ENCODE results near the gene HSPA4.
"Not testable (repeated sequence)": the region's sequence is repeated elsewhere in the genome, so short reads cannot be mapped to it uniquely, and the experiment has no call there.

Gene HSPA4

GRCh38 chr5:133051542-133052316 lies at the start of gene HSPA4:
Gene HSPA4 (plus strand): TSS chr5:133052013. CDS start chr5:133052251, 238 bp downstream.
- Histone ChIP-seq H3K27me3 (replicated peaks) (no peaks in the 10 kb centered on the region), H3K27ac (peak within 1 kb of the TSS; percentile 94), H3K36me3 (replicated peaks) (no peaks in the 10 kb centered on the region), H3K4me3 (ENCODE audit: low read depth, low read length) (peak within 1 kb of the TSS; percentile 99)
- TF ChIP-seq CTCF (IDR thresholded peaks at IDR 0.05; ENCODE audit: low read depth, low read length, missing control alignments): peak; percentile 7
- in situ Hi-C loops (cut with HindIII; ENCODE audit: low pct_ligation_motif_present, low sequenced_read_pairs): no loop called here
- peak; percentile 98 for DNase-seq

GRCh38 chr5:133006653-133007052 lies 45.2 kb upstream of the HSPA4 start:
- no peak for DNase-seq
- in situ Hi-C loops (cut with HindIII; ENCODE audit: low pct_ligation_motif_present, low sequenced_read_pairs): no loop called here
- Histone ChIP-seq H3K36me3 (replicated peaks) (peaks cover 7% of the 10 kb centered on the region), H3K4me3 (ENCODE audit: low read depth, low read length) (no peak overlapping the region), H3K27me3 (replicated peaks) (no peaks in the 10 kb centered on the region), H3K27ac (no peak overlapping the region)
- no peak for TF ChIP-seq CTCF (IDR thresholded peaks at IDR 0.05; ENCODE audit: low read depth, low read length, missing control alignments)

- H3K36me3 ChIP-seq (replicated peaks); in situ Hi-C loops (cut with HindIII; ENCODE audit: low pct_ligation_motif_present, low sequenced_read_pairs); H3K27ac ChIP-seq; H3K27me3 ChIP-seq (replicated peaks); DNase-seq; H3K4me3 ChIP-seq (ENCODE audit: low read depth, low read length): not testable (repeated sequence)
These were observed 43.4 kb upstream of the HSPA4 start for GRCh38 chr5:133008455-133008854.

GRCh38 chr5:133015466-133015865 lies 36.3 kb upstream of the HSPA4 start:
- Histone ChIP-seq H3K36me3 (replicated peaks) (peaks cover 12% of the 10 kb centered on the region), H3K4me3 (ENCODE audit: low read depth, low read length) (no peak overlapping the region), H3K27me3 (replicated peaks) (no peaks in the 10 kb centered on the region), H3K27ac (no peak overlapping the region)
- no peak for TF ChIP-seq CTCF (IDR thresholded peaks at IDR 0.05; ENCODE audit: low read depth, low read length, missing control alignments)
- DNase-seq: no peak
- in situ Hi-C loops (cut with HindIII; ENCODE audit: low pct_ligation_motif_present, low sequenced_read_pairs): no loop called here

- Histone ChIP-seq H3K4me3 (ENCODE audit: low read depth, low read length) (no peak overlapping the region), H3K27me3 (replicated peaks) (no peaks in the 10 kb centered on the region), H3K27ac (no peak overlapping the region), H3K36me3 (replicated peaks) (peaks cover 12% of the 10 kb centered on the region)
- in situ Hi-C loops (cut with HindIII; ENCODE audit: low pct_ligation_motif_present, low sequenced_read_pairs): no loop called here
- TF ChIP-seq CTCF (IDR thresholded peaks at IDR 0.05; ENCODE audit: low read depth, low read length, missing control alignments): no peak
- no peak for DNase-seq
These were observed 33.8 kb upstream of the HSPA4 start for GRCh38 chr5:133017964-133018363.

GRCh38 chr5:133019471-133019870 lies 32.3 kb upstream of the HSPA4 start:
- in situ Hi-C loops (cut with HindIII; ENCODE audit: low pct_ligation_motif_present, low sequenced_read_pairs); H3K27ac ChIP-seq; H3K27me3 ChIP-seq (replicated peaks); DNase-seq; H3K4me3 ChIP-seq (ENCODE audit: low read depth, low read length): not testable (repeated sequence)
- H3K36me3 ChIP-seq (replicated peaks): peaks cover 12% of the 10 kb centered on the region
